Activated T-cell treated with anti-CD3 and anti-CD28 coated beads, Interleukin-2, amount 50 U/mL, for 1 hour (primary cell): Measurements from ENCODE around the gene EPB41L4A.

Source experiments
- DNase-seq: peaks from one replicate; pipeline ENCODE4 v3.0.0-alpha.2; 2020

The EPB41L4A gene

GRCh38 chr5:112143690-112144089, 275.4 kb downstream of the EPB41L4A start:
- DNase-seq: no peak

GRCh38 chr5:112142769-112143270, 276.3 kb downstream of the EPB41L4A start:
- no peak for DNase-seq

- no peak for DNase-seq
Observed at GRCh38 chr5:112141582-112141981, 277.5 kb downstream of the EPB41L4A start.

- no peak for DNase-seq
Observed at GRCh38 chr5:112138526-112138925, 280.6 kb downstream of the EPB41L4A start.

GRCh38 chr5:112136773-112137172, 282.3 kb downstream of the EPB41L4A start:
- DNase-seq: no peak

DNA sequence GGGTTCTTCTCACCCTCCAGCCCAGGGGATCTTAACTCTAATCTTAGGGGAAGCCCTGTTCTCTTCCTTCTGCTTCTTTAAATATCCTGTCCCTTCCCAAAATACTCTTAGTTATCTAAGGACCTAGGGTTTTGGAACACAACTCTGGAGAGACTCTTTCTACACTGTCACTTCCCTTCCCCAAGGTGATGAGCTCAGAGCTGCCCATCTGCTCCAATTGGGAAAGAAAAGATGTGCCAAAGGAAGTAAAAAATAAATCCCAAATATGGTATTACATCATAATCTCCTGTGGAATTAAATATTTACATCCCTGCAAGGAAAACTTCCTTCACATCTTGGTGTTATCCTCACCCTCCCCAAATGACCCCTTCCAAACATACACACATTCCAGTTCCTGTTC, 291.2 kb downstream of the EPB41L4A start:
- DNase-seq: no peak

- DNase-seq: no peak
Observed at GRCh38 chr5:112126982-112127381, 292.1 kb downstream of the EPB41L4A start.

DNA sequence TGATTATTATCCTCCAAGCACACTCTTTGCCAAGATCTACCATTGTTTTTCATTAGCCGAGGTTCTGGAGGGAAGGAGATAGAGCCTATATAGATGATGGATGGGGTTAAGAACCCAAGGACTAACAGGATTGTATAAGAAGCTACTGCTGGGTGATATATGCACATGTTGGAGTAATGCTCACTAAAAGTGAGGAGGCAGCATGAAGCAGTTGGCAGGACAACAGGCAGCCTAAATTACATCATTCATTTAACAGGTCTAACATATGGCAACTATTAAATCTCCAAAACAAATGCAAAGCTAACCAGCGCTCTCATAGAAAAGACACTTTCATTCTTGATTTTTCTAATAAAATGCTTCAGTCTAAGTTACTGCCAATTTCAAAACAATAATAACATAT, 293.2 kb downstream of the EPB41L4A start:
- no peak for DNase-seq

DNA sequence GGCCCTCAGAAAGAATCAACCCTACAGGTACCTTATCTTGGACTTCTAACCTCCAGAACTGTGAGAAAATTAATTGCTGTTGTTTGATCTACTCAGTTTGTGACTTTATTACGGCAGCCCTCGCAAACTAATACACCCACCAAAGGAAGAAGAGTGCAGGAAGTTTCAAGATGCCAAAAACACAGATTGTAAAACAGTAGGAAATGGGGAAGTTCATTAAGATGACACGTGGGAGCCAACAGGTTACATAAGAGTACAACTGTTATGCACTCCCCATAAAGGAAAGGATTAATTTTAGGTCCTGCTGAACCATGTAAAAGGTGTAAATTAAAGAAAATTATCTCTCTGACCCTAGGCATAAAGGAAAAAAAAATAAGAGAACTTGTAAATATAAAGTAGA, 294.3 kb downstream of the EPB41L4A start:
- DNase-seq: no peak

GRCh38 chr5:112123086-112123485, 296.0 kb downstream of the EPB41L4A start:
- DNase-seq: no peak

DNA sequence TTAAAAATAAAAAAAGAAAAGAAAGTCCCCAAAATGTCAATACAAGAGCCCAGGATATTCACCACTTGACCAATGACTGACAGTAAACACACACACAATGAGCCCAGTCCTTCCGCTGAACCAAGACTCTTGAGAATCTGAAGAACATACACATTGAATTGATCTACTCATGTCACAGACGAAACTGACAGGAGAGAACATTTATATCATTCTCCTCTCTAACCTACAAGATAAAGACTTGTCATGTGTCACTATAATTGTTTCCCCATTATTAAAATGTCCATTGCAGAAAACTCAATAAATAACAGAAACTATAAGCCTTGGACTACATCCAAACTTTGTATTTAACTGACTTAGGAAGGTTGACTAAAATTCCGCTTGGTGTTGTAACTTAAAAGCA, 296.7 kb downstream of the EPB41L4A start:
- no peak for DNase-seq

DNA sequence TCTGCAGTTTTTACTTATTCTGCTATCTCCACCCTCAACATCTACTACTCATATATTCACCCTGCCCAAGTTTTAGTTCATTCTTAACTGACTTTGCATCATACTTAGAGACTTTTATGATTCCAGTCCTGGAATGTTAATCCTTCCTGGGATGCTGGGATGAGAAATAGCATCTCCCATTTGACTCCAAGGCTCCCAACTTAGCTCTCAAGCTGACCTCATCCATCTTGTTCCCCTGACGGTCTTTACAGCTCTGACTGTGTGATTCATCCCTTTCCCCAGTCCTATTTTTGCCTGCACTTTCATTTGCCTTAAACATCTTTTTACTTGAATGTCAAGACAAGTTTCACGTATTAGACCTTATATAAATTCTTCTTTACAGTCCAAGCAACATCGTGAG, 297.8 kb downstream of the EPB41L4A start:
- DNase-seq: no peak

DNA sequence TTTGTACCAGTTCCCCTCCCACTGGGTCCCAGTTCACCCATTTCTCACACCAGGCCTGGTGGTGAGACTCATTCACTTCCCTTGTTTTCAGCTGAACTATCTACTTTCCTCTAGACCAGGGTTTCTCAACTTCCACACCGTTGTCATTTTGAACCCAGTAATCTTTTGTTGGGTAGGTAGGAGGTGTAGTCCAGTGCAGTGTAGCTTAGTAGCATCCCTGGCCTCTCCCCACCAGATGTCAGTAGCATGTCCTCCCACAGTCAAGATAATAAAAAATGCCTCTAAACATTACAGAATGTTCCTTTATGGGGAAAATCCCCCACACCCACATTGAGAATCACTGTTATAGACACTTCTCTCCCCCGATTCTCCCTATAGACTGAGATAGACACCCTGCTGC, 299.1 kb downstream of the EPB41L4A start:
- no peak for DNase-seq

- no peak for DNase-seq
Observed at GRCh38 chr5:112119508-112119907, 299.6 kb downstream of the EPB41L4A start.

DNA sequence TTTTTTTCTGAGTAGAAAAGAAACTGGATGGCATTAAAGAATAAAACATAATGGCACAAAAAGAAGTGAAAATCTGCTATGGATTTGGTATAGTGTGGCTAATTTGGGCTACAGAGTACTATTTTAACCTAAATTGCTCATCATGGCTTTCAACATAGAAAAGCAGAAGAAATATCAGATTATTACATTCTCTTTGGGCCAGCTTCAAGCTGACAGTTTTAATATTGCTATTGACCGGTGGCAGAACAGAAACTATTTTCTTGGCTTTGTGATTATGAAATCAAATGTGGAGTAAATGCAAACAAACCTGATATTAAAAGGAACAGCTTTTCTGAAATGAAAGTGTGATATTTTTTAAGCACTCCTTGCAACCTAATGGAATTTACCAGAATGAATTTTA, 301.5 kb downstream of the EPB41L4A start:
- DNase-seq: no peak

- DNase-seq: no peak
Observed at GRCh38 chr5:112116371-112116770, 302.7 kb downstream of the EPB41L4A start.

- no peak for DNase-seq
Observed at GRCh38 chr5:112113565-112113964, 305.5 kb downstream of the EPB41L4A start.
